Subcutaneous adipose tissue (tissue), 4 donors: ENCODE data around the gene HPS3. TPM values are rescaled to one million over a fixed set of nuclear protein-coding genes. Genes with fewer than 3 reads are reported as not detected.

ENCODE experiments used
- total RNA-seq, 4 donors: library from RNA; depleted of rRNA; stranded (reverse); fragments of >200 nt; gene quantifications; one replicate each; pipeline ENCODE4 v1.1.0, GENCODE V29; 2016
- TF ChIP-seq, protein P1 (sequence below): fragments of 450-650 bp; IDR thresholded peaks from one replicate; pipeline ENCODE4 v1.5.1; 2016; ENCODE audit warnings: low read depth, mild to moderate bottlenecking, control low read depth, antibody characterized with exemption, moderate library complexity

HPS3 gene
- total RNA-seq, 4 donors from 2014 or later = 18.5 to 43.7 (median 20.4) TPM

DNA sequence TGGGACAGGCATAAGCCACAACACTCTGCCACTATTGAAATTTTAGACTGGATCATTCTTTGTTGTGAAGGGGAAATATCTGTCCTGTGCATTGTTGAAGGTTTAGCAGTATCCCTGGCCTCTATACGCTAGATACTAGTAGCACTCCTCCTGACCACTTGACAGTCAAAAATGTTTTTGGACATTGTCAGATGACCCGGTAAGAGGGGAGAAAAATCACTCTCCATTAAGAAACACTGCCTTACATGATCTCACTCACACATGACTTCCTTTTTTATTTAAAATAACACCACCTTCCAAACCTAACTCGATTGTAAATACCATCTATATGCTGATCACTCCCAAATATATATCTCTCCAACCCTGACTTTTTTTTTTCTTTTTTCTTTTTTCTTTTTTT lies 27.8 kb upstream of the HPS3 start:
- TF ChIP-seq, protein P1, sequence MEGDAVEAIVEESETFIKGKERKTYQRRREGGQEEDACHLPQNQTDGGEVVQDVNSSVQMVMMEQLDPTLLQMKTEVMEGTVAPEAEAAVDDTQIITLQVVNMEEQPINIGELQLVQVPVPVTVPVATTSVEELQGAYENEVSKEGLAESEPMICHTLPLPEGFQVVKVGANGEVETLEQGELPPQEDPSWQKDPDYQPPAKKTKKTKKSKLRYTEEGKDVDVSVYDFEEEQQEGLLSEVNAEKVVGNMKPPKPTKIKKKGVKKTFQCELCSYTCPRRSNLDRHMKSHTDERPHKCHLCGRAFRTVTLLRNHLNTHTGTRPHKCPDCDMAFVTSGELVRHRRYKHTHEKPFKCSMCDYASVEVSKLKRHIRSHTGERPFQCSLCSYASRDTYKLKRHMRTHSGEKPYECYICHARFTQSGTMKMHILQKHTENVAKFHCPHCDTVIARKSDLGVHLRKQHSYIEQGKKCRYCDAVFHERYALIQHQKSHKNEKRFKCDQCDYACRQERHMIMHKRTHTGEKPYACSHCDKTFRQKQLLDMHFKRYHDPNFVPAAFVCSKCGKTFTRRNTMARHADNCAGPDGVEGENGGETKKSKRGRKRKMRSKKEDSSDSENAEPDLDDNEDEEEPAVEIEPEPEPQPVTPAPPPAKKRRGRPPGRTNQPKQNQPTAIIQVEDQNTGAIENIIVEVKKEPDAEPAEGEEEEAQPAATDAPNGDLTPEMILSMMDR = no peak

DNA sequence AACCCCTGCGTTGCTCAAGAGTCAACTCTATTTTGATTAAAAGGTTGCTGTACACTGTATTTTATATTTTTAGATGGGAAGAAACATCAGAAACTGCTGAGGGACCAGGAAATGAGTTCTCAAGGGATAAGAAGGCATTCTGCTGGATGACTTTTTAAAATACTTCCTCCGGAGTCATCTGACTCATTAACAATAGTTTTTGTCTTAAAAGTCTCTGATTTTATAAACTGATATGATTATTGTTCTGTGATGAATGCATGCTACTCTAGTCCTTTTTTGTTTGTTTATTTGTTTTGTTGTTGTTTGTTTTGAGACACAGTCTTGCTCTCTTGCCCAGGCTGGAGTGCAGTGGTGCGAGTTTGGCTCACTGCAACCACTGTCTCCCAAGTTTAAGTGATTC lies 25.0 kb upstream of the HPS3 start:
- TF ChIP-seq, protein P1 = no peak

DNA sequence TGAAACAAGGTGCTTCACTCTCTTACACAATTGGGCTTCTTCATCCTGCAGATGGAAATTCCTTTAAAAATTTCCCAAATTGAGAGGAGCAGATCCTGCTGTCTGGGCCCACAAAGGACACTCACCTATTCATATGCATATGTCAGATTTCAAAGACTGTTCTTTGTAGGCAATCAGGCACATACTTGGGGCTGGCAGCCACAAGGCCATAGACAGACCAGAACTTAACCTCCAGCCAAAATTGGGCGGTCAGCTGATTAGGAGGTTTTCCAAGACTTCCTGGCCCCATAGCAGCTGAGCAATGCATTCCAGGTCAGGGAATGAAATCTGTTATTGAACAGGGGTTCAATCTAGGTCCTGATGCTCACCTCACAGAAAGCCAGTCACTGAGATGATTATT lies 15.0 kb upstream of the HPS3 start:
- TF ChIP-seq, protein P1 = no peak

DNA sequence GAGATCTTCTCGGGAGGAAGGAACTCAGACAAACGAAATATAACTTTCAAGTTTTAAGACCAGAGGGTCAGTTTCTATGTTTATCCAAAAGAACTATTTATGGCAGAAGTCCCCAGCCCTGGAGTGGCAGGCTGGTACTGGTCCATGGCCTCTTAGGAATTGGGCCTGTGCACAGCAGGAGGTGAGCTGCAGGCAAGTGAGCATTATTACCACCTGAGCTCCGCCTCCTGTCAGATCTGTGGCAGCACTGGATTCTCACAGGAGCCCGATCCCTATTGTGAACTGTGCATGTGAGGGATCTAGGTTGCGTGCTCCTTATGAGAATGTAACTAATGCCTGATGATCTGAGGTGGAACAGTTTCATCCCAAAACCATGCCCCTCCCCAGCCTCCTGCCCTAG lies 14.3 kb upstream of the HPS3 start:
- TF ChIP-seq, protein P1 = no peak

DNA sequence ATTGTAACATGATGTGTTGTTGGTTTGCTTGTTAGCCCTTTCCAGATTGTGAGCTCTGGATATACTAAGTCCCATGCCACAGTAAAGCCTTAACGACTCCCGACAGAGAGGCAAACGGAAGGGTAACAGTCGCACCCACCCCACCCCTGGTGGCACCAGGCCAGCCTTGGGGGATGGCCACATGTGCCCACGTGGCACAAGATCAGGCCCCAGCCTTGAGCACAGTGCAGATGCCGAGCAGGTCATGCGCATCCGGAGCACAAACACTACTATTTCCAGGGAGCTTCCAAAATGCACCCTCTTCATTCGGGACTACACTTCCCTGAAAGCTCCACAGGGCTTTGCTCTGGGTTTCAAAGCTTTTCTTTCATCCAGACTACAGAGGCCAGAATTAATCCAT lies 10.7 kb upstream of the HPS3 start:
- TF ChIP-seq, protein P1 = no peak

DNA sequence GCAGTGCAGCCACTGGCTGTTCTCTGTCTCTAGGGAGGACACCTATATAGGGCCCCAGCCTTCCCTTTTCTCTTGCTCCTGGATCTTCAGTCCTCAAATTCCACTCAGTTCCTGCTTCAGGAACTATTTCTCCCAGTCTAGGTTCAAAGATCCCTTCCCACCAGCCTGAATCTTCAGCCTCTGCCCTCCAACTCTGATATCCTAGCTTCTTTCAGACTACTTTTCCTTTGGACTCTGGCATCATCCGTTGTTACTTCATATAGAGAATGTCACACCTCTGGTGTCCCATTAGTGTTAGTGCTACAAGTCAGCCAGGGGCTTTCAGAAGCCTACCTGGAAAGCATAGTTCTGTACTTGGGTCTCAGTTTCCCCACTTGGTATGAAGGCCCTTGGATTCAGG lies 10.0 kb upstream of the HPS3 start:
- TF ChIP-seq, protein P1 = no peak

DNA sequence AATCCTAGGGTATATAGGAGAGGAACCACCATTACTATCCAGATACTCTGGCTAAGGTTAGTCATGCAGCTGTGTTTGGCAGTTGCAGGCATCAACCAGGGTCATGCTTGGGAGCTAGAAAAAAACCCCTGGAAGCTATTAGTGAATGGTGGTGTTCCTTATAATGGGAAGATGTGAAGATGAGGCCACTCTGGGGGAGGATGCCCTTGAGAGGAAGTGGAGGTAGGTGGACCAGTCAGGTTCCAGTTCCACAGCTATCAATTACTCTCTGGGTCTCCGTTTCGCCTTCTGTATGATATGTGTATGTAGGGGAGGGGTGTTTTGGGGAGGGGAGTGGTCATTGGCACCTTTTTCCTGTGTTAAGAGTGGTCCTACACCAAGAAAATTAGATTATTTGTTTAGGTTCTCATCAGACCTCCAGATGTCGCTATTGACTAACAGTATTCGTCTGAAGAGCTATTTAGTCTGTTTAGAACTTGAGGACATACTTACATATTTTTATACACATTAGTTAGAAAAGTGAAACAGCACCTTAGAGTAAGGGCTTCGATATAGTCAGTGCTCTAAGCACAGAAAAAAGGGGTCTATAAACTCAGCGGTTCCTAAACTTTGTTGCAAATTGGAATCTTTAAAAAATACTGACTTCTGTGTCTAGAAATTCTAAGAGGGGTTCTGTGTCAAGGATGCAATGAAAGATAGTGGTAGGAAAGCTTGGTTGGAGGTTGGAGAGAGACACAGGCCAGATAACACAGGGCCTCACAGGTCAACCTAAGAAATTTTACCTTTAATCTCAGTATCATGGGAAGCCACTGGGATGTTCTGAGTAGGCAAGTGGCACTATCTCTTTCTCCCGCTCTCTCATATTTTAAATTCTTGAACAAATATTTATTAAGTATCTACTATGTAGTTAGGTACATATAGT lies 9.1 kb upstream of the HPS3 start:
- TF ChIP-seq, protein P1 = no peak
